K562 (cell line): ENCODE data around the gene TUBA8. TPM values are rescaled to one million over a fixed set of nuclear protein-coding genes. Genes with fewer than 3 reads are reported as not detected.

Experiments
- ATAC-seq: fragments of 200-7000 bp; cut with Tn5 transposase; 3 replicates; pipeline ENCODE4 v1.9.1; 2020; ENCODE audit warnings: moderate library complexity
- BruUV-seq: library from RNA; stranded (reverse); fragments of 400-500 nt; replicated peaks from 2 replicates; lab custom pipeline; 2021; lab: Mats Ljungman, UMichigan
- CTCF ChIA-PET: fragments of 300-600 bp; formaldehyde crosslinking; extraction: SDS; loops from one replicate; lab custom pipeline; 2021; ENCODE audit warnings: low intra/inter-chr PET ratio; lab: Yijun Ruan, JAX
- POLR2A ChIA-PET: fragments of 300-600, 350-650 bp; sonication (Branson Sonifier 250); formaldehyde crosslinking; extraction: SDS; loops from one replicate; lab custom pipeline; 2021; ENCODE audit warnings: antibody characterized with exemption, inconsistent platforms; lab: Yijun Ruan, JAX
- DNase-seq, 4 experiments: peaks; one replicate each; pipeline versions ENCODE4 v3.0.0 to v3.0.0-alpha.2; 2011 to 2018; ENCODE audit warnings: low spot score in 3 of 4, mixed read lengths in 3 of 4; ENCODE audit errors: extremely low read depth in 1 of 4
- FAIRE-seq: peaks from 2 replicates; lab custom pipeline; 2011; peaks lifted over from hg19 to GRCh38; lab: Jason Lieb, UNC
- H2AFZ ChIP-seq: 2 replicates; pipeline ENCODE4 v1.6.0; 2011; ENCODE audit warnings: low read depth, low read length, control low read depth, inconsistent platforms
- H3K27ac ChIP-seq: fragments of 200-600 bp; 3 replicates; pipeline ENCODE4 v1.8.0; 2011; ENCODE audit warnings: low read depth, mild to moderate bottlenecking, control low read depth, inconsistent platforms, low read length, moderate library complexity, mixed read lengths; ENCODE audit errors: extremely low read depth
- H3K27me3 ChIP-seq, 2 experiments: fragments of 300-600 bp in 1 of 2; 2 replicates in 1 of 2; 3 replicates in 1 of 2; pipeline versions ENCODE4 v1.6.0 to v1.8.0; 2011; ENCODE audit warnings: inconsistent platforms in 2 of 2, low read length in 2 of 2, mild to moderate bottlenecking in 1 of 2, mixed read lengths in 1 of 2, moderate library complexity in 1 of 2; ENCODE audit not compliant: control insufficient read depth in 2 of 2, insufficient read depth in 2 of 2
- H3K36me3 ChIP-seq: fragments of 300-600 bp; 3 replicates; pipeline ENCODE4 v1.8.0; 2011; ENCODE audit warnings: mild to moderate bottlenecking, low read length, inconsistent platforms; ENCODE audit not compliant: control insufficient read depth, insufficient read depth
- H3K4me1 ChIP-seq, 2 experiments: fragments of 200-600 bp in 1 of 2; replicated peaks in 1 of 2; 2 replicates in 1 of 2; 3 replicates in 1 of 2; pipeline versions ENCODE4 v1.5.1 to v1.8.0; 2011; ENCODE audit warnings: inconsistent platforms in 2 of 2, low read length in 2 of 2, mild to moderate bottlenecking in 1 of 2, mixed read lengths in 1 of 2, moderate library complexity in 1 of 2; ENCODE audit not compliant: control insufficient read depth in 2 of 2, insufficient read depth in 2 of 2
- H3K4me2 ChIP-seq: 2 replicates; pipeline ENCODE4 v1.6.1; 2011; ENCODE audit warnings: low read length, control low read depth, inconsistent platforms, mixed read lengths; ENCODE audit not compliant: insufficient read depth
- H3K4me3 ChIP-seq: fragments of 200-600 bp; sonication (generic), shearing (Covaris generic); 2 replicates; pipeline ENCODE4 v1.5.1; 2016; ENCODE audit warnings: control low read depth, inconsistent platforms
- H3K79me2 ChIP-seq: fragments of 200-600 bp; 3 replicates; pipeline ENCODE4 v1.8.0; 2011; ENCODE audit warnings: low read length, inconsistent platforms; ENCODE audit not compliant: control insufficient read depth, insufficient read depth
- H3K9ac ChIP-seq, 2 experiments: 2 replicates each; pipeline versions ENCODE4 v1.6.0 to v1.6.1; 2011; ENCODE audit warnings: low read depth in 2 of 2, low read length in 2 of 2, control low read depth in 1 of 2, inconsistent platforms in 1 of 2, mild to moderate bottlenecking in 1 of 2, mixed read lengths in 1 of 2; ENCODE audit not compliant: insufficient read depth in 1 of 2
- H3K9me1 ChIP-seq: one replicate; pipeline ENCODE4 v1.6.0; 2011; ENCODE audit warnings: inconsistent platforms, mild to moderate bottlenecking, low read length, moderate library complexity; ENCODE audit not compliant: control insufficient read depth, insufficient read depth
- H3K9me3 ChIP-seq: replicated peaks from 2 replicates; pipeline ENCODE4 v1.5.1; 2011; ENCODE audit warnings: low read depth, low read length, inconsistent platforms; ENCODE audit not compliant: control insufficient read depth, insufficient read depth
- H4K20me1 ChIP-seq: replicated peaks from 2 replicates; pipeline ENCODE4 v1.6.1; 2011; ENCODE audit warnings: low read length, inconsistent platforms, mixed read lengths; ENCODE audit not compliant: control insufficient read depth, insufficient read depth
- AFF4 ChIP-seq: sonication (generic); formaldehyde crosslinking; IDR thresholded peaks from 2 replicates; pipeline ENCODE4 v1.8.0; 2023; ENCODE audit warnings: mild to moderate bottlenecking, missing genetic modification reagents
- IRF9 ChIP-seq: fragments of 450-650 bp; IDR thresholded peaks from 2 replicates; pipeline ENCODE4 v1.6.1; 2016; ENCODE audit warnings: missing biosample characterization, missing genetic modification characterization
- PML ChIP-seq: IDR thresholded peaks from 2 replicates; pipeline ENCODE4 v1.6.1; 2012; ENCODE audit warnings: low read length, inconsistent platforms
- RREB1 ChIP-seq: fragments of 250-450 bp; sonication (Bioruptor Pico); IDR thresholded peaks from 2 replicates; pipeline ENCODE4 v1.4.0; 2020
- RUNX1 ChIP-seq: sonication (generic); IDR thresholded peaks from 2 replicates; pipeline ENCODE4 v1.6.1; 2016; ENCODE audit warnings: antibody characterized with exemption, low read depth
- SMARCE1 ChIP-seq: fragments of 450-650 bp; IDR thresholded peaks from 2 replicates; pipeline ENCODE4 v1.7.1; 2016; ENCODE audit warnings: mild to moderate bottlenecking
- SNAPC5 ChIP-seq: fragments of 250-450 bp; sonication (Bioruptor Pico); IDR thresholded peaks from 2 replicates; pipeline ENCODE4 v1.8.0; 2021; ENCODE audit warnings: moderate library complexity, mild to moderate bottlenecking, inconsistent platforms
- ZNF143 ChIP-seq: sonication (generic); formaldehyde crosslinking; IDR thresholded peaks from 2 replicates; pipeline ENCODE4 v1.9.0; 2022; ENCODE audit warnings: mild to moderate bottlenecking, missing genetic modification reagents
- ZNF778 ChIP-seq: fragments of 450-650 bp; formaldehyde crosslinking; IDR thresholded peaks from 2 replicates; pipeline ENCODE4 v1.4.0; 2020; ENCODE audit warnings: mild to moderate bottlenecking, moderate library complexity
- WGBS: fragments of 100-300 bp; shearing (Covaris generic); methylation state at CpG from one replicate; pipeline ENCODE4 v1.1.6; 2016; ENCODE audit warnings: low coverage, mixed read lengths; ENCODE audit not compliant: insufficient coverage; ENCODE audit errors: missing lambda C conversion rate; 5-methylcytosine and 5-hydroxymethylcytosine counted together
- in situ Hi-C: fragments of 300-500 bp; cut with MboI; formaldehyde crosslinking; loops from 4 replicates; pipeline ENCODE4 v1.15.0; 2018; ENCODE audit warnings: inconsistent platforms, mixed read lengths
- intact Hi-C: fragments of 100-400 bp; cut with micrococcal nuclease; formaldehyde crosslinking; loops from 2 replicates; pipeline ENCODE4 v1.14.2; 2022
- polyA plus RNA-seq, 8 experiments: library from polyadenylated mRNA; depleted of rRNA in 4 of 8; stranded (reverse) in 5 of 8; unstranded in 3 of 8; fragments of >200 nt; fragmentation: Nextera tagmentation in 2 of 8; fragmentation: Illumina TruSeq in 1 of 8; extraction: Ambion mirVana in 2 of 8; extraction: Trizol in 1 of 8; gene quantifications; 2 replicates each; pipeline versions ENCODE4 v1.2.1 to v1.2.3, GENCODE V29; 2011 to 2014; ENCODE audit warnings: inconsistent platforms in 1 of 8, missing spikeins in 1 of 8
- total RNA-seq, 7 experiments: library from RNA; depleted of rRNA in 6 of 7; stranded (reverse); fragments of >200 nt in 6 of 7; fragmentation: Illumina TruSeq in 2 of 7; extraction: Trizol in 2 of 7; gene quantifications; 2 replicates each; pipeline versions ENCODE4 v1.2.1 to v1.2.3, GENCODE V29; 2011 to 2021; ENCODE audit warnings: low replicate concordance in 1 of 7

TUBA8 gene
- total and polyA plus RNA-seq, 9 of the 15 experiments (the other 6 are each of a cell fraction or from before 2014, with no cell fraction given), result 0.07 to 1.1 (median 0.65) TPM

GRCh38 chr22:18067121-18067520, 43.5 kb upstream of the TUBA8 start:
- no peak for ATAC-seq
- Histone ChIP-seq H2AFZ (no peak overlapping the region), H3K4me2 (no peak overlapping the region), H3K27ac (no peak overlapping the region)
- DNase-seq, result no peak
- CTCF ChIA-PET, result no interaction called here
- FAIRE-seq, result no peak
- BruUV-seq, result no TSS peak
- in situ Hi-C loops (loop anchor here (5.0 kb wide), 1 partner anchor 325 kb away; no protein-coding TSS in a partner anchor), intact Hi-C loops (loop anchor here (10.0 kb wide), 1 partner anchor 292 kb away; the partner anchor contains the start of gene BID)
- TF ChIP-seq RREB1 (no peak), RUNX1 (no peak), AFF4 (CRISPR knock-in tag) (no peak), SMARCE1 (no peak), PML (no peak), IRF9 (tag) (no peak), ZNF143 (CRISPR knock-in tag) (no peak), SNAPC5 (no peak), ZNF778 (no peak)
- TF ChIP-seq, all 486 proteins: peak for 0
- no peaks in the 10 kb centered on the region for H3K36me3 ChIP-seq
- H3K4me1 ChIP-seq, result peaks cover 4 to 5% of the 10 kb centered on the region in 2 experiments; a peak in 2 of 5 replicates
- peaks cover 10% of the 10 kb centered on the region; the same call in 1 of the 2 replicates for H4K20me1 ChIP-seq
- H3K9me3 ChIP-seq, result no peaks in the 10 kb centered on the region
- no peak overlapping the region for H3K9ac ChIP-seq
- H3K9me1 ChIP-seq, result no peaks in the 10 kb centered on the region
- POLR2A ChIA-PET, result no interaction called here
- no peaks in the 10 kb centered on the region for H3K79me2 ChIP-seq
- H3K4me3 ChIP-seq, result no peak overlapping the region
- WGBS, result 0% methylated on average over 3 of the region's 3 CpGs
- H3K27me3 ChIP-seq, result peaks cover 64 to 71% of the 10 kb centered on the region in 2 experiments
